ENCODE results near the gene CHRNA7.
"Not testable (repeated sequence)": the region's sequence is repeated elsewhere in the genome, so short reads cannot be mapped to it uniquely, and the experiment has no call there.

CHRNA7 gene

GRCh38 chr15:32193780-32194179 lies 163.5 kb downstream of the CHRNA7 start:
- not testable (repeated sequence) for DNase-seq (ENCODE audit: low read depth)

GRCh38 chr15:32196206-32196605 lies 165.9 kb downstream of the CHRNA7 start:
- DNase-seq (ENCODE audit: low read depth): not testable (repeated sequence)

- not testable (repeated sequence) for DNase-seq (ENCODE audit: low read depth)
Observed at GRCh38 chr15:32198938-32199337, 168.6 kb downstream of the CHRNA7 start.

- DNase-seq (ENCODE audit: low read depth): not testable (repeated sequence)
Observed at GRCh38 chr15:32209081-32209480, 178.8 kb downstream of the CHRNA7 start.

- no peak for DNase-seq (ENCODE audit: low read depth)
Observed at GRCh38 chr15:32218666-32219065, 188.4 kb downstream of the CHRNA7 start.

Data from fibroblast of the conjunctiva (primary cell).